H1 (cell line): ENCODE data around the gene COL4A1. TPM values are rescaled to one million over a fixed set of nuclear protein-coding genes. Genes with fewer than 3 reads are reported as not detected.

Experiments used
- CTCF ChIA-PET: fragments of 300-600 bp; sonication (Branson Sonifier 250); formaldehyde crosslinking; loops from one replicate; lab custom pipeline; 2021; ENCODE audit not compliant: partially characterized antibody; lab: Charles Lee
- POLR2A ChIA-PET: fragments of 300-600 bp; sonication (Branson Sonifier 250); formaldehyde crosslinking; loops from one replicate; lab custom pipeline; 2021; ENCODE audit warnings: inconsistent platforms; ENCODE audit not compliant: partially characterized antibody; lab: Charles Lee
- DNase-seq, 2 experiments: peaks; one replicate each; pipeline versions ENCODE4 v3.0.0 to v3.0.0-alpha.2; 2010 to 2022; ENCODE audit warnings: low spot score in 2 of 2, low read depth in 1 of 2, mixed read lengths in 1 of 2
- FAIRE-seq: peaks from 2 replicates; lab custom pipeline; 2011; peaks lifted over from hg19 to GRCh38; lab: Jason Lieb, UNC
- H2AFZ ChIP-seq: 2 replicates; pipeline ENCODE4 v1.8.1; 2012; ENCODE audit warnings: low read length, inconsistent platforms
- H2AK5ac ChIP-seq: 2 replicates; pipeline ENCODE4 v1.6.1; 2013; ENCODE audit warnings: low read depth, low read length
- H2BK120ac ChIP-seq: replicated peaks from 2 replicates; pipeline ENCODE3; 2013; ENCODE audit warnings: low read depth, low read length, inconsistent platforms
- H2BK12ac ChIP-seq: 2 replicates; pipeline ENCODE4 v1.6.1; 2013; ENCODE audit warnings: low read depth, low read length
- H2BK15ac ChIP-seq: 2 replicates; pipeline ENCODE4 v1.6.1; 2013; ENCODE audit warnings: low read length
- H2BK20ac ChIP-seq: 2 replicates; pipeline ENCODE4 v1.6.1; 2013; ENCODE audit warnings: low read length
- H2BK5ac ChIP-seq: 2 replicates; pipeline ENCODE4 v1.6.1; 2013; ENCODE audit warnings: low read depth, low read length
- H3K14ac ChIP-seq: 2 replicates; pipeline ENCODE4 v1.6.1; 2013; ENCODE audit warnings: inconsistent platforms; ENCODE audit not compliant: insufficient read length
- H3K18ac ChIP-seq: 2 replicates; pipeline ENCODE4 v1.6.1; 2013; ENCODE audit warnings: low read length; ENCODE audit errors: extremely low read depth
- H3K23ac ChIP-seq: 2 replicates; pipeline ENCODE4 v1.6.1; 2013; ENCODE audit warnings: inconsistent platforms; ENCODE audit not compliant: insufficient read length
- H3K23me2 ChIP-seq: 2 replicates; pipeline ENCODE4 v1.6.1; 2013; ENCODE audit warnings: low read depth, low read length
- H3K27ac ChIP-seq: 2 replicates; pipeline ENCODE4 v1.6.1; 2011; ENCODE audit warnings: low read depth, low read length, inconsistent platforms
- H3K27me3 ChIP-seq, 4 experiments: replicated peaks in 1 of 4; 1 replicate in 1 of 4; 2 replicates in 3 of 4; pipeline versions ENCODE4 v1.6.1 to v1.8.1; 2011 to 2013; ENCODE audit warnings: low read length in 3 of 4, mild to moderate bottlenecking in 3 of 4, inconsistent platforms in 2 of 4, mixed read lengths in 2 of 4, moderate library complexity in 1 of 4; ENCODE audit not compliant: control insufficient read depth in 3 of 4, insufficient read depth in 3 of 4; ENCODE audit errors: extremely low read depth in 1 of 4
- H3K36me3 ChIP-seq, 4 experiments: 2 replicates each; pipeline versions ENCODE4 v1.6.1 to v1.8.1; 2011 to 2013; ENCODE audit warnings: mild to moderate bottlenecking in 4 of 4, low read length in 3 of 4, moderate library complexity in 2 of 4, control low read depth in 1 of 4, inconsistent platforms in 1 of 4; ENCODE audit not compliant: insufficient read depth in 4 of 4, control insufficient read depth in 2 of 4
- H3K4ac ChIP-seq: replicated peaks from 2 replicates; pipeline ENCODE3; 2013; ENCODE audit warnings: low read length, low read depth, mixed read lengths, inconsistent platforms; ENCODE audit not compliant: insufficient read length
- H3K4me1 ChIP-seq, 4 experiments: replicated peaks in 1 of 4; 1 replicate in 1 of 4; 2 replicates in 3 of 4; pipeline versions ENCODE4 v1.6.1 to v1.8.1; 2011 to 2013; ENCODE audit warnings: low read length in 3 of 4, inconsistent platforms in 2 of 4, mixed read lengths in 1 of 4; ENCODE audit not compliant: insufficient read depth in 4 of 4, control insufficient read depth in 3 of 4
- H3K4me2 ChIP-seq, 2 experiments: 2 replicates each; pipeline versions ENCODE4 v1.6.1 to v1.8.1; 2011 to 2013; ENCODE audit warnings: low read depth in 2 of 2, low read length in 2 of 2, control low read depth in 1 of 2, inconsistent platforms in 1 of 2, mild to moderate bottlenecking in 1 of 2; ENCODE audit not compliant: insufficient read depth in 1 of 2
- H3K4me3 ChIP-seq, 4 experiments: fragments of 200-600, 300-600 bp in 1 of 4; sonication (generic), shearing (Covaris generic), sonication (Bioruptor Twin) in 1 of 4; 2 replicates each; pipeline versions ENCODE4 v1.5.1 to v1.8.1; 2011 to 2016; ENCODE audit warnings: low read length in 4 of 4, low read depth in 3 of 4, control low read depth in 2 of 4, inconsistent platforms in 2 of 4, mild to moderate bottlenecking in 2 of 4, mixed read lengths in 1 of 4, moderate library complexity in 1 of 4; ENCODE audit not compliant: insufficient read depth in 2 of 4; ENCODE audit errors: extremely low read depth in 1 of 4
- H3K56ac ChIP-seq: replicated peaks from 2 replicates; pipeline ENCODE3; 2013; ENCODE audit warnings: low read depth, mild to moderate bottlenecking, mixed read lengths, low read length, inconsistent platforms; ENCODE audit not compliant: insufficient read length
- H3K79me1 ChIP-seq: 2 replicates; pipeline ENCODE4 v1.6.1; 2013; ENCODE audit warnings: low read depth, low read length, control low read depth
- H3K79me2 ChIP-seq, 2 experiments: 2 replicates each; pipeline versions ENCODE4 v1.6.1 to v1.8.1; 2012 to 2013; ENCODE audit warnings: low read length in 2 of 2, mild to moderate bottlenecking in 2 of 2, inconsistent platforms in 1 of 2; ENCODE audit not compliant: insufficient read depth in 2 of 2, control insufficient read depth in 1 of 2
- H3K9ac ChIP-seq, 4 experiments: replicated peaks in 1 of 4; 1 replicate in 1 of 4; 2 replicates in 3 of 4; pipeline versions ENCODE4 v1.6.1 to v1.8.1; 2011 to 2013; ENCODE audit warnings: low read depth in 3 of 4, low read length in 3 of 4, control low read depth in 2 of 4, mild to moderate bottlenecking in 2 of 4, moderate library complexity in 2 of 4, inconsistent platforms in 1 of 4; ENCODE audit errors: extremely low read depth in 1 of 4
- H3K9me3 ChIP-seq, 2 experiments: 2 replicates each; pipeline versions ENCODE4 v1.6.1 to v1.8.1; 2012 to 2013; ENCODE audit warnings: mild to moderate bottlenecking in 2 of 2, moderate library complexity in 2 of 2, control low read depth in 1 of 2, inconsistent platforms in 1 of 2, low read depth in 1 of 2, low read length in 1 of 2, mixed read lengths in 1 of 2; ENCODE audit not compliant: insufficient read depth in 2 of 2
- H4K20me1 ChIP-seq, 2 experiments: replicated peaks in 1 of 2; 2 replicates each; pipeline versions ENCODE3 to v1.8.1; 2011 to 2013; ENCODE audit warnings: inconsistent platforms in 2 of 2, low read length in 2 of 2, mild to moderate bottlenecking in 1 of 2; ENCODE audit not compliant: insufficient read depth in 2 of 2, control insufficient read depth in 1 of 2
- H4K5ac ChIP-seq: 2 replicates; pipeline ENCODE4 v1.6.1; 2013; ENCODE audit warnings: low read length, low read depth, mixed read lengths, inconsistent platforms; ENCODE audit not compliant: insufficient read length
- H4K8ac ChIP-seq: 2 replicates; pipeline ENCODE4 v1.8.0; 2013; ENCODE audit warnings: mild to moderate bottlenecking, moderate library complexity, low read length, inconsistent platforms; ENCODE audit not compliant: insufficient read depth; ENCODE audit errors: extremely low read depth
- H4K91ac ChIP-seq: replicated peaks from 2 replicates; pipeline ENCODE3; 2013; ENCODE audit warnings: low read length, mixed read lengths, inconsistent platforms; ENCODE audit not compliant: insufficient read length
- FOSL1 ChIP-seq: IDR thresholded peaks from 2 replicates; pipeline ENCODE4 v1.6.1; 2011; ENCODE audit warnings: mild to moderate bottlenecking, low read depth, low read length, moderate library complexity; ENCODE audit not compliant: insufficient read depth
- HDAC2 ChIP-seq, 2 experiments: fragments of 300-600 bp in 1 of 2; sonication (generic) in 1 of 2; IDR thresholded peaks; 2 replicates each; pipeline ENCODE4 v1.6.1; 2011 to 2012; ENCODE audit warnings: low read depth in 2 of 2, low read length in 2 of 2, mild to moderate bottlenecking in 2 of 2, moderate library complexity in 2 of 2, borderline replicate concordance in 1 of 2, inconsistent platforms in 1 of 2
- MAFK ChIP-seq: IDR thresholded peaks from 2 replicates; pipeline ENCODE4 v1.6.1; 2012; ENCODE audit warnings: low read depth, mild to moderate bottlenecking, improper control_type of control experiment, low read length
- polyA plus RNA-seq, 7 experiments: library from polyadenylated mRNA; depleted of rRNA in 3 of 7; stranded (reverse) in 5 of 7; unstranded in 2 of 7; fragments of >200 nt in 5 of 7; fragments of 200-250 nt in 2 of 7; gene quantifications; 1 replicate in 5 of 7; 2 replicates in 1 of 7; 4 replicates in 1 of 7; pipeline versions ENCODE4 v1.2.1 to v1.2.3, GENCODE V29; 2011 to 2013; ENCODE audit warnings: missing spikeins in 2 of 7, mixed read lengths in 2 of 7
- total RNA-seq: library from RNA; stranded (reverse); fragmentation: NEBNext Ultra II Directional; extraction: Animal tissue kit (Norgen Biotek cat#: 25700); gene quantifications from 2 replicates; pipeline ENCODE4 v1.2.1, GENCODE V29; 2021

COL4A1 gene
- total and polyA plus RNA-seq, 2 of the 8 experiments (the other 6 are each of a cell fraction or from before 2014, with no cell fraction given) = 30.7 to 82.0 TPM

DNA sequence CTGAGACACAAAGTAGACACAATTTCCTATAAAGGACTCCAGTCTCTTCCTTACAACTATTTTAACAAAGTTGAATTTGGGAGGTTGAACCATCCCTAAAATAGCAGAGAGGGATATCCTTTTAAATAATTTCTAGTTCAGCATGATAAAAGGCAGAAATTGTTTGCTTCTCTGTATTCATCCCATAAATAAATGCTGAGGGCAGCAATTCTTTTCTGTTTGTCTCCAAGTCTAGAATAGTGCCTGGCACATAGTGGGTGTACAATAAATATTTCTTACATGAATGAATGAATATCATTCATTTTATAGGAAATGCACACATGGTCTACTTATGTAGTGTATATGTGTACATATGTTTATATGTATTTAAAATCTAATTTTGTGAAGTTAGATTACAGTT lies 12.3 kb downstream of the COL4A1 start:
- no peak for FAIRE-seq
- H2AK5ac ChIP-seq = no peak overlapping the region
- H4K5ac ChIP-seq = no peak overlapping the region
- H2BK12ac ChIP-seq = no peak overlapping the region
- no peaks in the 10 kb centered on the region for H4K20me1 ChIP-seq
- H3K14ac ChIP-seq = no peak overlapping the region
- H4K91ac ChIP-seq = no peak overlapping the region
- H2BK5ac ChIP-seq = no peak overlapping the region
- no peak overlapping the region for H3K23ac ChIP-seq
- H3K36me3 ChIP-seq = no peaks in the 10 kb centered on the region
- no peak overlapping the region for H3K4me3 ChIP-seq
- no peak overlapping the region for H3K56ac ChIP-seq
- no peak for DNase-seq
- H3K4me1 ChIP-seq = peaks cover 4 to 10% (median 7%) of the 10 kb centered on the region in 4 experiments; a peak in 6 of 7 replicates
- no peak overlapping the region for H3K4me2 ChIP-seq
- ChIA-PET POLR2A (interaction anchor here (4.6 kb wide), 1 partner anchor 12 kb away, joined by 34 read pairs; the partner anchor contains the start of genes COL4A1 and COL4A2), CTCF (interaction anchor here (1.5 kb wide), 1 partner anchor 27 kb away, joined by 4 read pairs; no protein-coding TSS in a partner anchor)
- no peak overlapping the region for H3K27ac ChIP-seq
- no peak overlapping the region for H2BK120ac ChIP-seq
- H3K4ac ChIP-seq = no peak overlapping the region
- peak; percentile 25; the same call in 1 of the 2 replicates for TF ChIP-seq MAFK
- TF ChIP-seq FOSL1 = no peak
- no peak for TF ChIP-seq HDAC2 (IDR thresholded peaks at IDR 0.05; ENCODE audit: borderline replicate concordance in 1 of 2, low read depth in 2 of 2, low read length in 2 of 2)
- no peaks in the 10 kb centered on the region for H3K27me3 ChIP-seq
- H2BK20ac ChIP-seq = no peak overlapping the region
- H3K9me3 ChIP-seq = no peaks in the 10 kb centered on the region
- no peak overlapping the region for H2AFZ ChIP-seq
- no peak overlapping the region for H2BK15ac ChIP-seq
- no peak overlapping the region for H4K8ac ChIP-seq
- no peak overlapping the region for H3K18ac ChIP-seq
- no peaks in the 10 kb centered on the region for H3K79me1 ChIP-seq
- H3K23me2 ChIP-seq = no peaks in the 10 kb centered on the region
- H3K9ac ChIP-seq = no peak overlapping the region
- peaks cover 0 to 9% of the 10 kb centered on the region in 2 experiments; a peak in 1 of 4 replicates for H3K79me2 ChIP-seq
